Dermis blood vessel endothelial cell (primary cell): Measurements from ENCODE around the gene UVRAG. TPM values are rescaled to one million over a fixed set of nuclear protein-coding genes. Genes with fewer than 3 reads are reported as not detected.
A peak's percentile ranks its signal among the peaks of the same experiment; 100 is the strongest.

Source experiments
- DNase-seq: peaks from one replicate; pipeline ENCODE4 v3.0.0; 2010
- total RNA-seq: library from RNA; depleted of rRNA; stranded (reverse); fragments of >200 nt; gene quantifications from 2 replicates; pipeline ENCODE4 v1.2.3, GENCODE V29; 2014

Gene UVRAG
- total RNA-seq, 1 donor from 2014 or later = 98.2 TPM

- DNase-seq = no peak
Measured at GRCh38 chr11:76124905-76125770, 310.1 kb downstream of the UVRAG start.

- DNase-seq = no peak
Measured at GRCh38 chr11:76129729-76130128, 314.7 kb downstream of the UVRAG start.

GRCh38 chr11:76131142-76131541 lies 316.1 kb downstream of the UVRAG start:
- DNase-seq = no peak

GRCh38 chr11:76131671-76132631 lies 316.9 kb downstream of the UVRAG start:
- DNase-seq = peak; percentile 45

GRCh38 chr11:76134239-76134638 lies 319.2 kb downstream of the UVRAG start:
- DNase-seq = no peak

GRCh38 chr11:76135491-76135890 lies 320.5 kb downstream of the UVRAG start:
- no peak for DNase-seq

- no peak for DNase-seq
Measured at GRCh38 chr11:76139314-76139713, 324.3 kb downstream of the UVRAG start.

- DNase-seq = no peak
Measured at GRCh38 chr11:76140912-76141574, 326.0 kb downstream of the UVRAG start.

GRCh38 chr11:76141901-76142588 lies 327.0 kb downstream of the UVRAG start:
- DNase-seq = no peak

- no peak for DNase-seq
Measured at GRCh38 chr11:76143274-76143673, 328.3 kb downstream of the UVRAG start.

- no peak for DNase-seq
Measured at GRCh38 chr11:76147106-76147740, 332.2 kb downstream of the UVRAG start.

- no peak for DNase-seq
Measured at GRCh38 chr11:76148231-76148630, 333.2 kb downstream of the UVRAG start.

GRCh38 chr11:76148941-76149613 lies 334.1 kb downstream of the UVRAG start:
- peak; percentile 28 for DNase-seq

- DNase-seq = no peak
Measured at GRCh38 chr11:76149713-76150112, 334.7 kb downstream of the UVRAG start.

- DNase-seq = no peak
Measured at GRCh38 chr11:76150141-76150540, 335.1 kb downstream of the UVRAG start.

- no peak for DNase-seq
Measured at GRCh38 chr11:76151556-76152085, 336.6 kb downstream of the UVRAG start.

GRCh38 chr11:76152086-76152681 lies 337.2 kb downstream of the UVRAG start:
- DNase-seq = peak; percentile 89

GRCh38 chr11:76152741-76153570 lies 337.9 kb downstream of the UVRAG start:
- peak; percentile 15 for DNase-seq

- DNase-seq = no peak
Measured at GRCh38 chr11:76153571-76153923, 338.5 kb downstream of the UVRAG start.
